HepG2 (cell line): ENCODE results near the gene AMZ2. TPM values are rescaled to one million over a fixed set of nuclear protein-coding genes. Genes with fewer than 3 reads are reported as not detected.

Experiments used
- E2F2 ChIP-seq: sonication (generic); formaldehyde crosslinking; IDR thresholded peaks from 2 replicates; pipeline ENCODE4 v1.4.0; 2020; ENCODE audit warnings: missing genetic modification reagents, borderline replicate concordance
- ELF4 ChIP-seq: sonication (generic); formaldehyde crosslinking; IDR thresholded peaks from 2 replicates; pipeline ENCODE4 v1.5.0; 2020; ENCODE audit warnings: missing genetic modification reagents, mild to moderate bottlenecking, moderate library complexity, borderline replicate concordance
- MXD4 ChIP-seq: IDR thresholded peaks from 2 replicates; pipeline ENCODE4 v1.6.1; 2016; ENCODE audit warnings: mild to moderate bottlenecking, missing biosample characterization, missing genetic modification reagents
- NONO ChIP-seq, 2 experiments: fragments of 450-650 bp in 1 of 2; sonication (generic) in 1 of 2; formaldehyde crosslinking in 1 of 2; IDR thresholded peaks in 1 of 2; conservative IDR thresholded peaks in 1 of 2; 2 replicates each; pipeline versions ENCODE4 v1.6.1 to v1.8.0; 2017 to 2022; ENCODE audit warnings: mild to moderate bottlenecking in 1 of 2, missing genetic modification reagents in 1 of 2, moderate library complexity in 1 of 2
- PBX2 ChIP-seq: IDR thresholded peaks from 2 replicates; pipeline ENCODE4 v1.6.1; 2016; ENCODE audit warnings: control low read depth
- RXRA ChIP-seq: sonication (generic); formaldehyde crosslinking; IDR thresholded peaks from 2 replicates; pipeline ENCODE4 v1.5.1; 2020; ENCODE audit warnings: missing genetic modification reagents
- SIN3A ChIP-seq: IDR thresholded peaks from 2 replicates; pipeline ENCODE4 v1.6.1; 2011; ENCODE audit warnings: low read depth, mild to moderate bottlenecking, control low read depth, low read length, borderline replicate concordance
- SNRNP70 ChIP-seq: fragments of 200-400 bp; formaldehyde crosslinking; IDR thresholded peaks from 2 replicates; pipeline ENCODE4 v1.6.1; 2017; ENCODE audit warnings: mild to moderate bottlenecking, low read depth, low read length, moderate library complexity
- SP4 ChIP-seq: sonication (generic); formaldehyde crosslinking; IDR thresholded peaks from 2 replicates; pipeline ENCODE4 v1.8.1; 2023; ENCODE audit warnings: mild to moderate bottlenecking, missing genetic modification reagents
- YY1 ChIP-seq: IDR thresholded peaks from 2 replicates; pipeline ENCODE4 v1.6.1; 2011; ENCODE audit warnings: low read length, low read depth, moderate library complexity, mild to moderate bottlenecking; ENCODE audit not compliant: insufficient read depth, insufficient replicate concordance
- ZNF12 ChIP-seq: sonication (generic); formaldehyde crosslinking; IDR thresholded peaks from 2 replicates; pipeline ENCODE4 v1.5.0; 2020; ENCODE audit warnings: missing genetic modification reagents
- ZNF260 ChIP-seq: sonication (generic); formaldehyde crosslinking; IDR thresholded peaks from 2 replicates; pipeline ENCODE4 v1.4.0; 2020; ENCODE audit warnings: missing genetic modification reagents, low read depth, mild to moderate bottlenecking, borderline replicate concordance
- ZNF263 ChIP-seq: sonication (generic); formaldehyde crosslinking; IDR thresholded peaks from 2 replicates; pipeline ENCODE4 v1.4.0; 2020; ENCODE audit warnings: missing genetic modification reagents
- ZNF292 ChIP-seq: sonication (generic); formaldehyde crosslinking; IDR thresholded peaks from 2 replicates; pipeline ENCODE4 v1.8.1; 2022; ENCODE audit warnings: mild to moderate bottlenecking, low read depth, missing genetic modification reagents, borderline replicate concordance
- ZNF335 ChIP-seq: sonication (generic); formaldehyde crosslinking; IDR thresholded peaks from 2 replicates; pipeline ENCODE4 v1.4.0; 2020; ENCODE audit warnings: missing genetic modification reagents
- ZNF550 ChIP-seq: sonication (generic); formaldehyde crosslinking; IDR thresholded peaks from 2 replicates; pipeline ENCODE4 v1.4.0; 2020; ENCODE audit warnings: mild to moderate bottlenecking, missing genetic modification reagents, borderline replicate concordance
- ZNF615 ChIP-seq: sonication (generic); formaldehyde crosslinking; IDR thresholded peaks from 2 replicates; pipeline ENCODE4 v1.5.0; 2020; ENCODE audit warnings: mild to moderate bottlenecking, missing genetic modification reagents, borderline replicate concordance
- ZNF616 ChIP-seq: sonication (generic); formaldehyde crosslinking; IDR thresholded peaks from 2 replicates; pipeline ENCODE4 v1.5.0; 2020; ENCODE audit warnings: low read depth, mild to moderate bottlenecking, missing genetic modification reagents
- ZNF644 ChIP-seq: IDR thresholded peaks from 2 replicates; pipeline ENCODE4 v1.6.1; 2016; ENCODE audit warnings: low read depth
- ZNF780A ChIP-seq: sonication (generic); formaldehyde crosslinking; IDR thresholded peaks from 2 replicates; pipeline ENCODE4 v1.8.0; 2022; ENCODE audit warnings: mild to moderate bottlenecking, missing genetic modification reagents, moderate library complexity
- ZNF782 ChIP-seq: sonication (generic); formaldehyde crosslinking; IDR thresholded peaks from 2 replicates; pipeline ENCODE4 v1.4.0; 2020; ENCODE audit warnings: missing genetic modification reagents, mild to moderate bottlenecking, borderline replicate concordance
- ZNF792 ChIP-seq: IDR thresholded peaks from 2 replicates; pipeline ENCODE4 v1.6.1; 2016
- ZZZ3 ChIP-seq: sonication (generic); formaldehyde crosslinking; IDR thresholded peaks from 2 replicates; pipeline ENCODE4 v1.4.0; 2020; ENCODE audit warnings: missing genetic modification reagents, mild to moderate bottlenecking, borderline replicate concordance
- polyA plus RNA-seq, 8 experiments: library from polyadenylated mRNA; depleted of rRNA in 3 of 8; stranded (reverse) in 7 of 8; unstranded in 1 of 8; fragments of >200 nt; fragmentation: Illumina TruSeq in 4 of 8; extraction: Trizol in 4 of 8; gene quantifications; 2 replicates each; pipeline versions ENCODE4 v1.2.1 to v1.2.3, GENCODE V29; 2011 to 2016; ENCODE audit warnings: low read depth in 4 of 8, missing spikeins in 1 of 8, mixed read lengths in 1 of 8; ENCODE audit not compliant: insufficient read depth in 1 of 8
- total RNA-seq, 5 experiments: library from RNA; depleted of rRNA; stranded (reverse); fragments of >200 nt; fragmentation: Illumina TruSeq; extraction: Trizol; gene quantifications; 2 replicates each; pipeline ENCODE4 v1.2.3, GENCODE V29; 2016; ENCODE audit warnings: low read depth in 1 of 5
- TF ChIP-seq, protein P1 (sequence below): sonication (generic); formaldehyde crosslinking; IDR thresholded peaks from 2 replicates; pipeline ENCODE4 v1.9.0; 2022; ENCODE audit warnings: low read depth, missing genetic modification reagents
- TF ChIP-seq, protein P2 (sequence below): conservative IDR thresholded peaks from 2 replicates; pipeline ENCODE4 v1.6.1; 2018; ENCODE audit warnings: missing genetic modification reagents

The AMZ2 gene
- total and polyA plus RNA-seq, 2 of the 13 experiments (the other 11 are each of a cell fraction or from before 2014, with no cell fraction given), result 86.9 to 90.2 TPM

GRCh38 chr17:68247445-68248198 is at the start of gene AMZ2 (continued):
- TF ChIP-seq SNRNP70 (no peak), MXD4 (CRISPR knock-in tag) (peak; percentile 88), E2F2 (CRISPR knock-in tag) (no peak), YY1 (peak; percentile 61), ELF4 (CRISPR knock-in tag) (no peak), ZNF782 (peak; percentile 28; the same call in 1 of the 2 replicates), ZZZ3 (CRISPR knock-in tag) (no peak), ZNF644 (no peak), PBX2 (no peak), ZNF550 (CRISPR knock-in tag) (peak; percentile 95; the same call in 1 of the 2 replicates), SIN3A (peak; percentile 17; the same call in 1 of the 2 replicates), ZNF780A (CRISPR knock-in tag) (0 out of 2 replicates have a peak, but pooled peaks have one; percentile 41), NONO (IDR thresholded peaks at IDR 0.05) (no peak), NONO (CRISPR knock-in tag; conservative IDR thresholded peaks at IDR 0.05) (peak; percentile 99), ZNF260 (CRISPR knock-in tag) (no peak), ZNF792 (CRISPR knock-in tag) (peak; percentile 62; the same call in 1 of the 2 replicates), ZNF12 (peak; percentile 56), RXRA (peak; percentile 85), ZNF615 (CRISPR knock-in tag) (no peak), ZNF616 (CRISPR knock-in tag) (no peak; the same call in 1 of the 2 replicates), ZNF335 (CRISPR knock-in tag) (no peak), ZNF292 (CRISPR knock-in tag) (no peak), SP4 (peak; percentile 99), ZNF263 (CRISPR knock-in tag) (peak; percentile 49; the same call in 1 of the 2 replicates)
- TF ChIP-seq, protein P1, sequence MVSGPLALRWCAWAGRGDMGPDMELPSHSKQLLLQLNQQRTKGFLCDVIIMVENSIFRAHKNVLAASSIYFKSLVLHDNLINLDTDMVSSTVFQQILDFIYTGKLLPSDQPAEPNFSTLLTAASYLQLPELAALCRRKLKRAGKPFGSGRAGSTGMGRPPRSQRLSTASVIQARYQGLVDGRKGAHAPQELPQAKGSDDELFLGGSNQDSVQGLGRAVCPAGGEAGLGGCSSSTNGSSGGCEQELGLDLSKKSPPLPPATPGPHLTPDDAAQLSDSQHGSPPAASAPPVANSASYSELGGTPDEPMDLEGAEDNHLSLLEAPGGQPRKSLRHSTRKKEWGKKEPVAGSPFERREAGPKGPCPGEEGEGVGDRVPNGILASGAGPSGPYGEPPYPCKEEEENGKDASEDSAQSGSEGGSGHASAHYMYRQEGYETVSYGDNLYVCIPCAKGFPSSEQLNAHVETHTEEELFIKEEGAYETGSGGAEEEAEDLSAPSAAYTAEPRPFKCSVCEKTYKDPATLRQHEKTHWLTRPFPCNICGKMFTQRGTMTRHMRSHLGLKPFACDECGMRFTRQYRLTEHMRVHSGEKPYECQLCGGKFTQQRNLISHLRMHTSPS (CRISPR knock-in tag), result no peak; the same call in 1 of the 2 replicates
- TF ChIP-seq, protein P2, sequence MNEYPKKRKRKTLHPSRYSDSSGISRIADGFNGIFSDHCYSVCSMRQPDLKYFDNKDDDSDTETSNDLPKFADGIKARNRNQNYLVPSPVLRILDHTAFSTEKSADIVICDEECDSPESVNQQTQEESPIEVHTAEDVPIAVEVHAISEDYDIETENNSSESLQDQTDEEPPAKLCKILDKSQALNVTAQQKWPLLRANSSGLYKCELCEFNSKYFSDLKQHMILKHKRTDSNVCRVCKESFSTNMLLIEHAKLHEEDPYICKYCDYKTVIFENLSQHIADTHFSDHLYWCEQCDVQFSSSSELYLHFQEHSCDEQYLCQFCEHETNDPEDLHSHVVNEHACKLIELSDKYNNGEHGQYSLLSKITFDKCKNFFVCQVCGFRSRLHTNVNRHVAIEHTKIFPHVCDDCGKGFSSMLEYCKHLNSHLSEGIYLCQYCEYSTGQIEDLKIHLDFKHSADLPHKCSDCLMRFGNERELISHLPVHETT (CRISPR knock-in tag), result peak; percentile 71
